ENCODE data around the gene ECHS1. TPM values are rescaled to one million over a fixed set of nuclear protein-coding genes. Genes with fewer than 3 reads are reported as not detected.

The ECHS1 gene
- total and polyA plus RNA-seq, 10 of the 15 experiments (the other 5 are each of a cell fraction or from before 2014, with no cell fraction given), result 32.7 to 164 (median 62.4) TPM

DNA sequence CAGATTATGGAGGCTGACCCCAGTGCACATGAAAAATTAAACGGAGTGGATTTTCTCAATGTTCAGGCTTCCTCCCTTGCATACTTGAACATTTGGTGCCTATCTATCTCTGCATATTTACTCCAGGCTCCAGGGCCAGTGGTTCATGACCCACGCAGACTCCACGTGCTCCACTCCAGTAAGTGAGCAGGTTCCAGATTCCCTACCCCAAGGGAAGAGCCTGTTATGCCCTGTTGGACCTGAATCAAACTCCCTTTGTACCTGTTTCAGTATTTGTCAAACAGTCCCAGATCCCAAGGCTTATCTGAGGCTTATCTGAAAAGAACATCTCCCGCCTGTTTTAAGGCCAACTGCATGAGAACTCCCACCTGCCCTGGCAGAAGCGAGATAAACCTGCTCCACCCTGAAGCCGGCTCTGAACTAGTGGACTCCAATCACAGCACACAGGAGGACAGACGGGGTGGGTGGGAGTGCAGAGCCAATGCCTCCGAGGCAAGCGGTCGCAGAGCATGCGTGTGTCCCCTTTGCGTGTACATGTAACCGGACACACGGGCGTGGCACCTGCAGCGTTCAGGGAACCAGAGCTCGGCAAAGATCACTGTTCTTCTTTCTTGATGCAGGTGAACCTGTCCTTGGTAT is 13.1 kb downstream of the ECHS1 start:
- H3K9me3 ChIP-seq (replicated peaks; ENCODE audit: control insufficient read depth, insufficient read depth, low read length), result no peaks in the 10 kb centered on the region
- FAIRE-seq, result no peak
- TF ChIP-seq ATF7 (IDR thresholded peaks at IDR 0.05; ENCODE audit: low read depth), result no peak
- no peak for TF ChIP-seq POLR2AphosphoS5 (IDR thresholded peaks at IDR 0.05; ENCODE audit: low read length)
- no peak for TF ChIP-seq RB1 (IDR thresholded peaks at IDR 0.05; ENCODE audit: borderline replicate concordance)
- no peak for TF ChIP-seq MXI1 (IDR thresholded peaks at IDR 0.05; ENCODE audit: low read depth, low read length)
- TF ChIP-seq POU2F2 (IDR thresholded peaks at IDR 0.05; ENCODE audit: borderline replicate concordance, low read depth, low read length), result no peak
- TF ChIP-seq GABPA (IDR thresholded peaks at IDR 0.05; ENCODE audit: low read depth), result no peak
- TF ChIP-seq TCF3 (IDR thresholded peaks at IDR 0.05; ENCODE audit: borderline replicate concordance, insufficient read depth, low read depth, low read length), result no peak
- no peak for TF ChIP-seq POLR2A (IDR thresholded peaks at IDR 0.05; ENCODE audit: low read depth, low read length)
- TF ChIP-seq ZNF384 (IDR thresholded peaks at IDR 0.05; ENCODE audit: borderline replicate concordance, low read depth, low read length), result no peak
- ChIA-PET CTCF (interaction anchor here (1.5 to 2.4 kb wide), 2 partner anchors 31 kb away, joined by 6 to 14 read pairs; no protein-coding TSS in a partner anchor), POLR2A (interaction anchor here (1.5 kb wide), 1 partner anchor 27 kb away, joined by 5 read pairs; no protein-coding TSS in a partner anchor), SMC1A (ENCODE audit: uncharacterized antibody, unreplicated experiment) (no interaction called here), RAD21 (ENCODE audit: unreplicated experiment) (no interaction called here)
- H3K36me3 ChIP-seq (ENCODE audit: control insufficient read depth in 2 of 2, insufficient read depth in 2 of 2, low read length in 1 of 2), result peaks cover 0 to 5% of the 10 kb centered on the region in 2 experiments; a peak in 3 of 4 replicates
- H3K4me3 ChIP-seq, result no peak overlapping the region
- H3K79me2 ChIP-seq (ENCODE audit: control insufficient read depth, insufficient read depth, low read length), result no peaks in the 10 kb centered on the region; the same call in 1 of the 2 replicates
- no peak overlapping the region for H3K27ac ChIP-seq (ENCODE audit: control insufficient read depth, insufficient read depth)
- DNase-seq (ENCODE audit: low read depth, low spot score), result no peak
- ATAC-seq, result no peak
- H3K27me3 ChIP-seq (replicated peaks in 1 of 2; ENCODE audit: control insufficient read depth in 2 of 2, insufficient read depth in 2 of 2, low read length in 1 of 2), result no peaks in the 10 kb centered on the region
- no peak overlapping the region for H3K4me2 ChIP-seq (ENCODE audit: control insufficient read depth, insufficient read depth)
- in situ Hi-C loops (cut with MboI) (no loop called here), intact Hi-C loops (cut with micrococcal nuclease; ENCODE audit: unreplicated experiment) (no loop called here)
- WGBS (ENCODE audit: insufficient coverage, insufficient replicate concordance, low lambda C conversion rate, missing lambda C conversion rate), result 83% methylated on average over 17 of the region's 17 CpGs
- H2AFZ ChIP-seq (ENCODE audit: control insufficient read depth, low read depth, low read length), result no peak overlapping the region
- BruUV-seq (replicated peaks), result no TSS peak
- no peaks in the 10 kb centered on the region for H4K20me1 ChIP-seq (ENCODE audit: control insufficient read depth, insufficient read depth)
- no peak overlapping the region for H3K9ac ChIP-seq (ENCODE audit: control insufficient read depth, insufficient read depth, low read length)
- H3K4me1 ChIP-seq (ENCODE audit: control insufficient read depth, insufficient read depth, low read length), result peaks cover 18% of the 10 kb centered on the region

Data from GM12878 (cell line).